ENCODE results near the gene TMEM44.

Gene TMEM44

GRCh38 chr3:194588741-194589140 is 44.5 kb downstream of the TMEM44 start:
- H3K9ac ChIP-seq, result no peak overlapping the region
- TF ChIP-seq CTCF (conservative IDR thresholded peaks at IDR 0.05; ENCODE audit: low read depth, low read length), result no peak
- peaks cover 21% of the 10 kb centered on the region for H3K4me1 ChIP-seq (ENCODE audit: low read depth, poor library complexity, severe bottlenecking)
- no peak overlapping the region for H3K4me3 ChIP-seq (IDR thresholded peaks at IDR 0.05; ENCODE audit: insufficient read depth, low read depth, low read length)
- no peaks in the 10 kb centered on the region for H3K36me3 ChIP-seq (ENCODE audit: insufficient read depth)
- H3K79me2 ChIP-seq (ENCODE audit: insufficient read depth, low read depth), result peaks cover 8% of the 10 kb centered on the region; the same call in 1 of the 2 replicates
- no peaks in the 10 kb centered on the region for H4K20me1 ChIP-seq (ENCODE audit: insufficient read depth)
- H2AFZ ChIP-seq (ENCODE audit: low read depth), result no peak overlapping the region
- no peak overlapping the region for H3K4me2 ChIP-seq
- H3K27ac ChIP-seq, result no peak overlapping the region
- no peaks in the 10 kb centered on the region for H3K27me3 ChIP-seq (ENCODE audit: insufficient read depth, low read depth)

GRCh38 chr3:194588236-194588635 is 45.0 kb downstream of the TMEM44 start:
- H4K20me1 ChIP-seq (ENCODE audit: insufficient read depth), result no peaks in the 10 kb centered on the region
- no peaks in the 10 kb centered on the region for H3K36me3 ChIP-seq (ENCODE audit: insufficient read depth)
- H3K79me2 ChIP-seq (ENCODE audit: insufficient read depth, low read depth), result peaks cover 8% of the 10 kb centered on the region; the same call in 1 of the 2 replicates
- H3K4me3 ChIP-seq (IDR thresholded peaks at IDR 0.05; ENCODE audit: insufficient read depth, low read depth, low read length), result no peak overlapping the region
- peaks cover 17% of the 10 kb centered on the region for H3K4me1 ChIP-seq (ENCODE audit: low read depth, poor library complexity, severe bottlenecking)
- H3K4me2 ChIP-seq, result no peak overlapping the region
- H3K27ac ChIP-seq, result no peak overlapping the region
- no peak overlapping the region for H2AFZ ChIP-seq (ENCODE audit: low read depth)
- no peak for TF ChIP-seq CTCF (conservative IDR thresholded peaks at IDR 0.05; ENCODE audit: low read depth, low read length)
- H3K9ac ChIP-seq, result no peak overlapping the region
- no peaks in the 10 kb centered on the region for H3K27me3 ChIP-seq (ENCODE audit: insufficient read depth, low read depth)

- Histone ChIP-seq H3K4me3 (IDR thresholded peaks at IDR 0.05; ENCODE audit: insufficient read depth, low read depth, low read length) (no peak overlapping the region), H3K27ac (no peak overlapping the region), H3K79me2 (ENCODE audit: insufficient read depth, low read depth) (peaks cover 8% of the 10 kb centered on the region; the same call in 1 of the 2 replicates), H3K4me2 (no peak overlapping the region), H3K9ac (no peak overlapping the region), H3K36me3 (ENCODE audit: insufficient read depth) (no peaks in the 10 kb centered on the region), H3K27me3 (ENCODE audit: insufficient read depth, low read depth) (no peaks in the 10 kb centered on the region), H4K20me1 (ENCODE audit: insufficient read depth) (no peaks in the 10 kb centered on the region), H3K4me1 (ENCODE audit: low read depth, poor library complexity, severe bottlenecking) (peaks cover 12% of the 10 kb centered on the region), H2AFZ (ENCODE audit: low read depth) (no peak overlapping the region)
- TF ChIP-seq CTCF (conservative IDR thresholded peaks at IDR 0.05; ENCODE audit: low read depth, low read length), result no peak
These were observed 45.7 kb downstream of the TMEM44 start for GRCh38 chr3:194587438-194587931.

GRCh38 chr3:194586836-194587235 is 46.4 kb downstream of the TMEM44 start:
- peaks cover 8% of the 10 kb centered on the region; the same call in 1 of the 2 replicates for H3K79me2 ChIP-seq (ENCODE audit: insufficient read depth, low read depth)
- TF ChIP-seq CTCF (conservative IDR thresholded peaks at IDR 0.05; ENCODE audit: low read depth, low read length), result no peak
- no peak overlapping the region for H3K4me3 ChIP-seq (IDR thresholded peaks at IDR 0.05; ENCODE audit: insufficient read depth, low read depth, low read length)
- no peaks in the 10 kb centered on the region for H3K36me3 ChIP-seq (ENCODE audit: insufficient read depth)
- no peaks in the 10 kb centered on the region for H4K20me1 ChIP-seq (ENCODE audit: insufficient read depth)
- peaks cover 10% of the 10 kb centered on the region for H3K4me1 ChIP-seq (ENCODE audit: low read depth, poor library complexity, severe bottlenecking)
- H2AFZ ChIP-seq (ENCODE audit: low read depth), result no peak overlapping the region
- no peak overlapping the region for H3K27ac ChIP-seq
- H3K27me3 ChIP-seq (ENCODE audit: insufficient read depth, low read depth), result no peaks in the 10 kb centered on the region
- H3K4me2 ChIP-seq, result no peak overlapping the region
- H3K9ac ChIP-seq, result no peak overlapping the region

All from KMS-11 (cell line).